ENCODE measurements around the gene RBBP8NL. TPM values are rescaled to one million over a fixed set of nuclear protein-coding genes. Genes with fewer than 3 reads are reported as not detected.
A peak's percentile ranks its signal among the peaks of the same experiment; 100 is the strongest.
"Not testable (repeated sequence)": the region's sequence is repeated elsewhere in the genome, so short reads cannot be mapped to it uniquely, and the experiment has no call there.

RBBP8NL gene
- total RNA-seq, 1 experiment from 2014 or later: not detected

- CTCF ChIA-PET: no interaction called here
- Histone ChIP-seq H3K36me3 (ENCODE audit: insufficient read depth, low read length, poor library complexity, severe bottlenecking) (peaks cover 7% of the 10 kb centered on the region), H3K27me3 (replicated peaks; ENCODE audit: insufficient read depth, low read depth, low read length, poor library complexity) (no peaks in the 10 kb centered on the region), H3K9me3 (ENCODE audit: low read depth, low read length, poor library complexity, severe bottlenecking) (no peaks in the 10 kb centered on the region), H3K4me1 (ENCODE audit: insufficient read depth, low read length, poor library complexity, severe bottlenecking) (peaks cover 9% of the 10 kb centered on the region), H3K27ac (ENCODE audit: low read depth, low read length, poor library complexity, severe bottlenecking) (peak overlapping the region; percentile 46), H3K4me3 (ENCODE audit: low read depth, low read length, poor library complexity, severe bottlenecking) (no peak overlapping the region)
- TF ChIP-seq CTCF (conservative IDR thresholded peaks at IDR 0.05; ENCODE audit: low read depth, low read length) (no peak), EZH2 (IDR thresholded peaks at IDR 0.05; ENCODE audit: borderline replicate concordance, low read depth, low read length, poor library complexity, severe bottlenecking) (no peak)
- POLR2A ChIA-PET (ENCODE audit: low non-redundant PET): no interaction called here
- BruUV-seq (replicated peaks): no TSS peak
- intact Hi-C loops (cut with micrococcal nuclease; ENCODE audit: unreplicated experiment): no loop called here
- no peak for DNase-seq (ENCODE audit: low spot score)
These were observed 50.3 kb downstream of the RBBP8NL start for GRCh38 chr20:62377064-62377461.

- TF ChIP-seq EZH2 (IDR thresholded peaks at IDR 0.05; ENCODE audit: borderline replicate concordance, low read depth, low read length, poor library complexity, severe bottlenecking) (no peak), CTCF (conservative IDR thresholded peaks at IDR 0.05; ENCODE audit: low read depth, low read length) (no peak)
- no TSS peak for BruUV-seq (replicated peaks)
- intact Hi-C loops (cut with micrococcal nuclease; ENCODE audit: unreplicated experiment): no loop called here
- Histone ChIP-seq H3K27me3 (replicated peaks; ENCODE audit: insufficient read depth, low read depth, low read length, poor library complexity) (no peaks in the 10 kb centered on the region), H3K9me3 (ENCODE audit: low read depth, low read length, poor library complexity, severe bottlenecking) (no peaks in the 10 kb centered on the region), H3K27ac (ENCODE audit: low read depth, low read length, poor library complexity, severe bottlenecking) (peak overlapping the region; percentile 46), H3K4me3 (ENCODE audit: low read depth, low read length, poor library complexity, severe bottlenecking) (no peak overlapping the region), H3K4me1 (ENCODE audit: insufficient read depth, low read length, poor library complexity, severe bottlenecking) (peaks cover 9% of the 10 kb centered on the region), H3K36me3 (ENCODE audit: insufficient read depth, low read length, poor library complexity, severe bottlenecking) (peaks cover under 1% of the 10 kb centered on the region)
- POLR2A ChIA-PET (ENCODE audit: low non-redundant PET): no interaction called here
- CTCF ChIA-PET: no interaction called here
- DNase-seq (ENCODE audit: low spot score): no peak
These were observed 51.0 kb downstream of the RBBP8NL start for GRCh38 chr20:62376112-62377063.

DNA sequence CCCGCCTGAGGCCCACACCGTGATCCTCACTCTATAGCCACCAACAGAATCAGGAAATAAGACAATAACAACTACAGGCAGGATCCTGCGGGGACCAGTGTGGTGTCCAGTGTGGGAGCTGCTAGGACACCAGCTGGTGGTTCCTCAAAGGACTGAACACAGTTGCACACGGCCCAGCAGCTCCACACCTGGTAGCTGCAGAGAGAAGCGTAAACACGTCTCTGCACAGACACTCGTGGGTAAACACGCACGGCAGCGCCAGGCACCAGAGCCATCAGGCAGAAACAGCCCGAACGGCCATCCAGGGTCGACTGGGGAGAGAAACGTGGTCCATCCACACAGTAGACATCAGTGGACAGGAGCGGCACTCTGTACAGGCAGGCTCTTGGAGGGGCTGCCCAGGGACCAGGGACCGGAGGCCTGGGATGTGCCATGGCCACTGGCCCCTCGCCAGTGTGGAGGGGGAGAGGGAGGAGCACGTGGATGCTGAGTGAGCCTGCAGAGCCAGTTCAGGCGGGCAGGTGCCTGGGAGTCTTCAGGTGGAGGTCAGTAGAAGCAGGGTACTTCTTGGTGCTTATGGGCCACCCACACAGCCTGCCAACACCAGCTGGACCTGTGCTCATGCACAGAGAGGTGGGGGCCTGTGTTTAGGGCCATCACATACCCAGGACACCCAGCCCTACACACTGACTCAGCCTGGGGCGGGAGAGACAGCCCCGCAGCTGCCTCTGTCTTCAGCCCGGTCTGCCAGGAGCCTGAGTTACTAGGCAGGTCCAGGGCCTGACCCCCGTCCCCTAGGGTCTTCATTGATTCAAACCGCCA lies 52.8 kb downstream of the RBBP8NL start:
- ChIA-PET POLR2A (ENCODE audit: low non-redundant PET) (no interaction called here), CTCF (interaction anchor here (1.3 kb wide), 1 partner anchor 8 kb away, joined by 3 read pairs; no protein-coding TSS in a partner anchor)
- intact Hi-C loops (cut with micrococcal nuclease; ENCODE audit: unreplicated experiment): no loop called here
- Histone ChIP-seq H3K9me3 (ENCODE audit: low read depth, low read length, poor library complexity, severe bottlenecking) (no peaks in the 10 kb centered on the region), H3K27ac (ENCODE audit: low read depth, low read length, poor library complexity, severe bottlenecking) (no peak overlapping the region), H3K4me1 (ENCODE audit: insufficient read depth, low read length, poor library complexity, severe bottlenecking) (peaks cover 9% of the 10 kb centered on the region), H3K36me3 (ENCODE audit: insufficient read depth, low read length, poor library complexity, severe bottlenecking) (no peaks in the 10 kb centered on the region), H3K4me3 (ENCODE audit: low read depth, low read length, poor library complexity, severe bottlenecking) (no peak overlapping the region), H3K27me3 (replicated peaks; ENCODE audit: insufficient read depth, low read depth, low read length, poor library complexity) (no peaks in the 10 kb centered on the region)
- no peak for DNase-seq (ENCODE audit: low spot score)
- no TSS peak for BruUV-seq (replicated peaks)
- TF ChIP-seq CTCF (conservative IDR thresholded peaks at IDR 0.05; ENCODE audit: low read depth, low read length) (no peak), EZH2 (IDR thresholded peaks at IDR 0.05; ENCODE audit: borderline replicate concordance, low read depth, low read length, poor library complexity, severe bottlenecking) (no peak)

DNA sequence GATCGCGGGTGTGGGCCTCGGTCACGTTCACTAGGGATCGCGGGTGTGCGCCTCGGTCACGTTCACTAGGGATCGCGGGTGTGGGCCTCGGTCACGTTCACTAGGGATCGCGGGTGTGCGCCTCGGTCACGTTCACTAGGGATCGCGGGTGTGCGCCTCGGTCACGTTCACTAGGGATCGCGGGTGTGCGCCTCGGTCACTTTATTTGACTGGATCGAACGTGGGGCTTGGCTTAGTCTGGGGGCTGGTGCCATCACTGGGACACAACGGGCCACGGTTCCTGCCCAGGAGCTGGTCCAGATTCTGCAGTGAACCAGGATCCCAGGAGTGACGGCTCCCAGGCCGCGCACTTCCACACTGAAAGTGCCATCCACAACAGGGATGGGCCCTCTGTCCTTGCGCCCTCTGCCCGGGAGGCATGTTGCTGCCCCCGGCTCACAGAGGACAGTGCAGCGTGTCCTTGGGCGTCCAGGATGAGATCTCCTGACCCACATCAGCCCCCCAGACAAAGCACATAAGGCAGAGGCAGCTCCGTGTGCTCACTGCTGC lies 53.6 kb downstream of the RBBP8NL start:
- POLR2A ChIA-PET (ENCODE audit: low non-redundant PET); BruUV-seq (replicated peaks); DNase-seq (ENCODE audit: low spot score); H3K9me3 ChIP-seq (ENCODE audit: low read depth, low read length, poor library complexity, severe bottlenecking); H3K27me3 ChIP-seq (replicated peaks; ENCODE audit: insufficient read depth, low read depth, low read length, poor library complexity); H3K27ac ChIP-seq (ENCODE audit: low read depth, low read length, poor library complexity, severe bottlenecking); H3K36me3 ChIP-seq (ENCODE audit: insufficient read depth, low read length, poor library complexity, severe bottlenecking); intact Hi-C loops (cut with micrococcal nuclease; ENCODE audit: unreplicated experiment); H3K4me1 ChIP-seq (ENCODE audit: insufficient read depth, low read length, poor library complexity, severe bottlenecking); H3K4me3 ChIP-seq (ENCODE audit: low read depth, low read length, poor library complexity, severe bottlenecking): not testable (repeated sequence)
- CTCF ChIA-PET: interaction anchor here (1.3 kb wide), 1 partner anchor 9 kb away, joined by 3 read pairs; no protein-coding TSS in a partner anchor
